Esophagus squamous epithelium (tissue), 4 donors: ENCODE data around the gene NPIPA5.

Experiments used
- CTCF ChIP-seq, 6 experiments: fragments of 450-650 bp in 4 of 6; fragments of 200-600 bp in 2 of 6; sonication (generic) in 2 of 6; IDR thresholded peaks; one replicate each; pipeline ENCODE4 v1.5.1; 2016 to 2019; ENCODE audit warnings: antibody characterized with exemption in 6 of 6, mild to moderate bottlenecking in 4 of 6, moderate library complexity in 4 of 6
- POLR2A ChIP-seq, 4 donors: fragments of 450-650 bp; IDR thresholded peaks; one replicate each; pipeline ENCODE4 v1.6.1; 2017; ENCODE audit warnings: antibody characterized with exemption in 4 of 4, mild to moderate bottlenecking in 4 of 4, moderate library complexity in 3 of 4

GRCh38 chr16:15415511-15415985 is 37.5 kb upstream of the NPIPA5 start:
- TF ChIP-seq CTCF (IDR thresholded peaks at IDR 0.05), result no peak
- TF ChIP-seq POLR2A (IDR thresholded peaks at IDR 0.05), result no peak
